Activated CD4-positive, alpha-beta T cell treated with anti-CD3 and anti-CD28 coated beads for 24 hours (primary cell): ENCODE results near the gene SEMA5B.

Experiments
- DNase-seq, 2 donors: peaks; one replicate each; pipeline ENCODE4 v3.0.0-alpha.2; 2020; ENCODE audit warnings: low read depth in 2 of 2

Gene SEMA5B

GRCh38 chr3:122973893-122974615, 53.5 kb downstream of the SEMA5B start:
- DNase-seq = no peak

GRCh38 chr3:122972141-122972540, 55.4 kb downstream of the SEMA5B start:
- no peak for DNase-seq

- no peak for DNase-seq
These were observed 57.7 kb downstream of the SEMA5B start for GRCh38 chr3:122969585-122970469.

GRCh38 chr3:122967765-122968164, 59.8 kb downstream of the SEMA5B start:
- no peak for DNase-seq

GRCh38 chr3:122967356-122967755, 60.2 kb downstream of the SEMA5B start:
- DNase-seq = no peak

- DNase-seq = no peak
These were observed 61.5 kb downstream of the SEMA5B start for GRCh38 chr3:122966045-122966444.

- no peak for DNase-seq
These were observed 62.8 kb downstream of the SEMA5B start for GRCh38 chr3:122964811-122965210.

GRCh38 chr3:122962149-122962548, 65.4 kb downstream of the SEMA5B start:
- DNase-seq = no peak

GRCh38 chr3:122961146-122961545, 66.4 kb downstream of the SEMA5B start:
- DNase-seq = no peak

- no peak for DNase-seq
These were observed 66.9 kb downstream of the SEMA5B start for GRCh38 chr3:122960652-122961051.

GRCh38 chr3:122959339-122959738, 68.2 kb downstream of the SEMA5B start:
- DNase-seq = no peak

GRCh38 chr3:122957707-122958689, 69.6 kb downstream of the SEMA5B start:
- DNase-seq = no peak

- DNase-seq = no peak
These were observed 70.7 kb downstream of the SEMA5B start for GRCh38 chr3:122956693-122957455.

- no peak for DNase-seq
These were observed 71.5 kb downstream of the SEMA5B start for GRCh38 chr3:122955916-122956692.

GRCh38 chr3:122952520-122952919, 75.0 kb downstream of the SEMA5B start:
- no peak for DNase-seq

GRCh38 chr3:122948408-122948807, 79.2 kb downstream of the SEMA5B start:
- no peak for DNase-seq

GRCh38 chr3:122947738-122948137, 79.8 kb downstream of the SEMA5B start:
- DNase-seq = no peak

GRCh38 chr3:122947196-122947595, 80.4 kb downstream of the SEMA5B start:
- no peak for DNase-seq

- no peak for DNase-seq
These were observed 81.4 kb downstream of the SEMA5B start for GRCh38 chr3:122946185-122946584.

GRCh38 chr3:122945230-122945629, 82.3 kb downstream of the SEMA5B start:
- DNase-seq = no peak
